SU-DHL-6 (cell line): ENCODE data around the gene CDC37.

ENCODE experiments used
- CTCF ChIP-seq: fragments of 200-600 bp; sonication (generic); IDR thresholded peaks from one replicate; pipeline ENCODE4 v1.5.1; 2017; ENCODE audit warnings: antibody characterized with exemption, mild to moderate bottlenecking, low read length, moderate library complexity; ENCODE audit not compliant: insufficient read depth, poor library complexity, severe bottlenecking
- EZH2phosphoT487 ChIP-seq: fragments of 200-600 bp; sonication (generic), shearing (Covaris generic); conservative IDR thresholded peaks from 2 replicates; pipeline ENCODE4 v1.6.1; 2018; ENCODE audit warnings: mild to moderate bottlenecking, antibody characterized with exemption, low read length, moderate library complexity, mixed read lengths

- no peak for TF ChIP-seq CTCF
- no peak for TF ChIP-seq EZH2phosphoT487
Observed at GRCh38 chr19:10379880-10380312, 23.4 kb downstream of the CDC37 start.
